ENCODE results near the gene CCSER2. TPM values are rescaled to one million over a fixed set of nuclear protein-coding genes. Genes with fewer than 3 reads are reported as not detected.

The CCSER2 gene
- total and polyA plus RNA-seq, 2 donors (not counting 1 experiment from before 2014, with no cell fraction given) = 6.0 to 45.9 TPM

DNA sequence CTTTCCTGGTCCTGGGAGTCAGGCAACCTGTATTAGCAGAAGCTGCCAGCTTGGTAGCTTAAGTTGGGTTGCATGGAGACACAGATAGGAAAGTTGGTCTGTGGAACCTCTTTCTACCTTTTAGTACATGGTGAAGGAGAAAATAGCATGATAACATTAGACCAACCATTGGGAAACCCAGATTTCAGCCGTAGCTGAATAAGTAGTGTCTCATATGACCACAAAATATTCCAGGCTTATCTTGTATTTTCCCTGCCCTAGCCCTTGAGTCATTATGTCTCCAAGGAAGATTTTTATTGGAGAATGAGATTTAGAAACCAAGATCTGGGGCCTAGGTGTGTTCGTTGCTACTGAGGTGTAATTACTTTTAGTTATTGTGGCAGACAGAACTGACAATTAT is 67.2 kb downstream of the CCSER2 start:
- H3K4me1 ChIP-seq (ENCODE audit: control insufficient read depth in 2 of 2, insufficient read depth in 2 of 2, low read length in 2 of 2) = no peaks in the 10 kb centered on the region
- H2AFZ ChIP-seq (ENCODE audit: insufficient read depth, low read depth, low read length, poor library complexity, severe bottlenecking) = no peak overlapping the region
- H3K27ac ChIP-seq (ENCODE audit: low read length in 2 of 2) = no peak overlapping the region
- Mint-ChIP-seq H3K9me3 (ENCODE audit: insufficient read depth) (no peaks in the 10 kb centered on the region), H3K4me3 (no peak overlapping the region), H3K27me3 (no peaks in the 10 kb centered on the region), H3K4me1 (peaks cover 10% of the 10 kb centered on the region), H3K27ac (no peak overlapping the region)
- intact Hi-C loops (cut with micrococcal nuclease) = no loop called here
- H3K79me2 ChIP-seq (ENCODE audit: control insufficient read depth, insufficient read depth, low read length) = peaks cover 17% of the 10 kb centered on the region
- no peak overlapping the region for H3K4me3 ChIP-seq (ENCODE audit: control extremely low read depth in 1 of 5, extremely low read depth in 1 of 5, insufficient read depth in 1 of 5, low read depth in 2 of 5, low read length in 4 of 5)
- no CpG with 5 or more reads among the region's 2 CpGs for WGBS (ENCODE audit: insufficient coverage)
- no peak for ATAC-seq (ENCODE audit: low read depth)
- no peak overlapping the region for H3K9ac ChIP-seq (ENCODE audit: low read length)
- POLR2A ChIA-PET = no interaction called here
- CTCF ChIA-PET = interaction anchor here (1.6 kb wide), 1 partner anchor 141 kb away, joined by 5 read pairs; no protein-coding TSS in a partner anchor
- TF ChIP-seq, protein P1, sequence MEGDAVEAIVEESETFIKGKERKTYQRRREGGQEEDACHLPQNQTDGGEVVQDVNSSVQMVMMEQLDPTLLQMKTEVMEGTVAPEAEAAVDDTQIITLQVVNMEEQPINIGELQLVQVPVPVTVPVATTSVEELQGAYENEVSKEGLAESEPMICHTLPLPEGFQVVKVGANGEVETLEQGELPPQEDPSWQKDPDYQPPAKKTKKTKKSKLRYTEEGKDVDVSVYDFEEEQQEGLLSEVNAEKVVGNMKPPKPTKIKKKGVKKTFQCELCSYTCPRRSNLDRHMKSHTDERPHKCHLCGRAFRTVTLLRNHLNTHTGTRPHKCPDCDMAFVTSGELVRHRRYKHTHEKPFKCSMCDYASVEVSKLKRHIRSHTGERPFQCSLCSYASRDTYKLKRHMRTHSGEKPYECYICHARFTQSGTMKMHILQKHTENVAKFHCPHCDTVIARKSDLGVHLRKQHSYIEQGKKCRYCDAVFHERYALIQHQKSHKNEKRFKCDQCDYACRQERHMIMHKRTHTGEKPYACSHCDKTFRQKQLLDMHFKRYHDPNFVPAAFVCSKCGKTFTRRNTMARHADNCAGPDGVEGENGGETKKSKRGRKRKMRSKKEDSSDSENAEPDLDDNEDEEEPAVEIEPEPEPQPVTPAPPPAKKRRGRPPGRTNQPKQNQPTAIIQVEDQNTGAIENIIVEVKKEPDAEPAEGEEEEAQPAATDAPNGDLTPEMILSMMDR (IDR thresholded peaks at IDR 0.05) = no peak
- TF ChIP-seq EZH2 (IDR thresholded peaks at IDR 0.05; ENCODE audit: borderline replicate concordance, insufficient read depth, low read depth, low read length, poor library complexity, severe bottlenecking) = no peak
- no peak overlapping the region for H3K4me2 ChIP-seq (replicated peaks; ENCODE audit: low read depth, low read length, poor library complexity, severe bottlenecking)
- H3K27me3 ChIP-seq (replicated peaks in 1 of 4; ENCODE audit: control extremely low read depth in 1 of 4, control insufficient read depth in 3 of 4, insufficient read depth in 4 of 4, low read length in 3 of 4) = no peaks in the 10 kb centered on the region
- peaks cover 0 to 5% (median 3%) of the 10 kb centered on the region in 3 donors for H3K9me3 ChIP-seq (ENCODE audit: control extremely low read depth in 1 of 3, control insufficient read depth in 2 of 3, insufficient read depth in 1 of 3, low read length in 2 of 3)
- no peak for DNase-seq
- peaks cover 0 to 2% of the 10 kb centered on the region in 2 experiments for H3K36me3 ChIP-seq (replicated peaks in 1 of 2; ENCODE audit: control extremely low read depth in 1 of 2, control insufficient read depth in 1 of 2, extremely low read depth in 1 of 2, insufficient read depth in 2 of 2, low read length in 1 of 2)
- no peaks in the 10 kb centered on the region for H4K20me1 ChIP-seq (ENCODE audit: control insufficient read depth, insufficient read depth, low read length, poor library complexity, severe bottlenecking)

DNA sequence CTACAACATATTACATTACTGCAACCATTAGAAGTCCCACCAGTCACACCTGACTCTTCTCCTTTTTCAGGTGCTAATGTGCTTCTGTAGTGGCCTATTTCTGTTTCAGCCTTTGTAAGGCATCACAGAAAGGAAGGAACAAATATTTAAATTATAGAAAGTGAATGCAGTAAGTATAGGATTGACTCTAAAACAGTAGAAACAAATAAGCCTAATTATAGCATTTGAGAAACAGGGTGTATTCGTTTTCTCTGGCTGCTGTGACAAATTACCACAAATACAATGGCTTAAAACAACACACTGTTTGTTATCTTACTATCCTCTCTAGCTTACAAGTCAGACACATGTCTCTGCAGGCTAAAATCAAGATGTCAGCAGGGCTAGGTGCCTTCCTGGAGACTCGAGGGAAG is 69.4 kb downstream of the CCSER2 start:
- Histone ChIP-seq H3K27ac (ENCODE audit: low read length in 2 of 2) (no peak overlapping the region), H3K36me3 (replicated peaks in 1 of 2; ENCODE audit: control extremely low read depth in 1 of 2, control insufficient read depth in 1 of 2, extremely low read depth in 1 of 2, insufficient read depth in 2 of 2, low read length in 1 of 2) (peaks cover 0 to 2% of the 10 kb centered on the region in 2 experiments), H3K9me3 (ENCODE audit: control extremely low read depth in 1 of 3, control insufficient read depth in 2 of 3, insufficient read depth in 1 of 3, low read length in 2 of 3) (peaks cover 0 to 6% (median 3%) of the 10 kb centered on the region in 3 donors), H2AFZ (ENCODE audit: insufficient read depth, low read depth, low read length, poor library complexity, severe bottlenecking) (no peak overlapping the region), H3K4me3 (ENCODE audit: control extremely low read depth in 1 of 5, extremely low read depth in 1 of 5, insufficient read depth in 1 of 5, low read depth in 2 of 5, low read length in 4 of 5) (no peak overlapping the region), H3K27me3 (replicated peaks in 1 of 4; ENCODE audit: control extremely low read depth in 1 of 4, control insufficient read depth in 3 of 4, insufficient read depth in 4 of 4, low read length in 3 of 4) (no peaks in the 10 kb centered on the region), H3K4me2 (replicated peaks; ENCODE audit: low read depth, low read length, poor library complexity, severe bottlenecking) (no peak overlapping the region), H3K9ac (ENCODE audit: low read length) (no peak overlapping the region), H3K4me1 (ENCODE audit: control insufficient read depth in 2 of 2, insufficient read depth in 2 of 2, low read length in 2 of 2) (no peaks in the 10 kb centered on the region), H4K20me1 (ENCODE audit: control insufficient read depth, insufficient read depth, low read length, poor library complexity, severe bottlenecking) (no peaks in the 10 kb centered on the region), H3K79me2 (ENCODE audit: control insufficient read depth, insufficient read depth, low read length) (peaks cover 18% of the 10 kb centered on the region)
- POLR2A ChIA-PET = no interaction called here
- Mint-ChIP-seq H3K9me3 (ENCODE audit: insufficient read depth) (no peaks in the 10 kb centered on the region), H3K27ac (no peak overlapping the region), H3K4me1 (peaks cover 10% of the 10 kb centered on the region), H3K4me3 (no peak overlapping the region), H3K27me3 (no peaks in the 10 kb centered on the region)
- TF ChIP-seq, protein P1 (IDR thresholded peaks at IDR 0.05) = no peak
- TF ChIP-seq EZH2 (IDR thresholded peaks at IDR 0.05; ENCODE audit: borderline replicate concordance, insufficient read depth, low read depth, low read length, poor library complexity, severe bottlenecking) = no peak
- intact Hi-C loops (cut with micrococcal nuclease) = no loop called here
- 20% methylated on average over 1 of the region's 2 CpGs for WGBS (ENCODE audit: insufficient coverage)
- no peak for DNase-seq
- CTCF ChIA-PET = interaction anchor here (0.7 kb wide), 1 partner anchor 139 kb away, joined by 3 read pairs; no protein-coding TSS in a partner anchor
- no peak for ATAC-seq (ENCODE audit: low read depth)
